Measurements from ENCODE around the gene ZBTB7C.
A peak's percentile ranks its signal among the peaks of the same experiment; 100 is the strongest.

The ZBTB7C gene

GRCh38 chr18:48035556-48035860, 373.7 kb downstream of the ZBTB7C start:
- Mint-ChIP-seq H3K36me3 (no peaks in the 10 kb centered on the region), H3K9me3 (no peaks in the 10 kb centered on the region), H3K27ac (no peak overlapping the region), H3K27me3 (peaks cover 13 to 25% of the 10 kb centered on the region in 2 donors), H3K4me3 (no peak overlapping the region), H3K4me1 (no peaks in the 10 kb centered on the region)
- no peak for DNase-seq
- ATAC-seq (replicated peaks), result no peak

DNA sequence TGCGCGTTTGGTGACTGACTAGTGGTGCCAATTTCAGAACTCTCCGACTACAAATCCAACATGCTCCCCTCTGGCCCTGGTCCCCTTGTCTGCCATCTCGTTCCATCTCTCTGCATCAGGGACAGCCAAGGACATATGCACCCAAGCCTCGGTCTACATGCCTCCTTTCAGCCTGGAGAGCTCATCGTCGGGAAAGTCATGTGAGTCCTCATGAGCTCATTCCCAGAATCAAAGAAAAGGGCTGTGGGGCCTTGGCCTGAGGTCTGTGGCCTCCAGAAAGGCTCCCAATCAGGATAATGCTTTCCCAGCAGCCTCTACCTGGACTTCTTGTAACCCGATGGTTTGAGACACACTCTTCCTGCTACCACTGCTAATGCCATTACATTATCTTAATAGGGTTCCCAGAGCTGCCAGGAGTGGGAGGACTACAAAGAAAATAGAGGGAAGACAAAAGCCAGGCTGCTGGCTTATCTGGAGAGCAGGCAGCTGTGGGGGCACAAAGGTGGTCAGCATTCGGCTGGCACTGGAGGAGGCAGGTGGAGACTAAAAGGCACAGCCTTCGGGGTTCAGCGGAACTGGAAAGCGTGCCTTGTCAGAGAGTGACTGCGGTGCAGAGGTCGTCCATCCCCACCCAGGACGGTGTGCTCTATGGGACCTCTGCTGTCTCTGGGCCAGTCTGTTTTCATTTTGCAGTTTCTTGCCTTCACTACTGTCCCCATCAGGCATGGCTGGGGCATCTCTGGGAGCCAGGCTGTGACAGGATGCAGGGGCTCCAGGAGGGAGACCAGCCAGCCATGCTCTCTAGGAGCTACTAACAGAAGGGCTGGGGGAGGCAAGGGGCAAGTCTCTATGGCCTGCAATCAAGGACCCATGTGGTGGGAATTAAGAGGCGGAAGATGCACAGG, 374.3 kb downstream of the ZBTB7C start:
- ATAC-seq (replicated peaks) (no peak), DNase-seq (no peak)
- H3K4me1 Mint-ChIP-seq, result no peaks in the 10 kb centered on the region
- no peak overlapping the region for H3K4me3 Mint-ChIP-seq
- no peak overlapping the region for H3K27ac Mint-ChIP-seq
- no peaks in the 10 kb centered on the region for H3K9me3 Mint-ChIP-seq
- H3K27me3 Mint-ChIP-seq, result peaks cover 7 to 21% of the 10 kb centered on the region in 2 donors
- no peaks in the 10 kb centered on the region for H3K36me3 Mint-ChIP-seq

- DNase-seq (no peak), ATAC-seq (replicated peaks) (no peak)
- no peaks in the 10 kb centered on the region for H3K4me1 Mint-ChIP-seq
- H3K36me3 Mint-ChIP-seq, result no peaks in the 10 kb centered on the region
- H3K4me3 Mint-ChIP-seq, result no peak overlapping the region
- no peak overlapping the region for H3K27ac Mint-ChIP-seq
- no peaks in the 10 kb centered on the region for H3K9me3 Mint-ChIP-seq
- H3K27me3 Mint-ChIP-seq, result peaks cover 7 to 21% of the 10 kb centered on the region in 2 donors
Measured at GRCh38 chr18:48033790-48034650, 375.2 kb downstream of the ZBTB7C start.

DNA sequence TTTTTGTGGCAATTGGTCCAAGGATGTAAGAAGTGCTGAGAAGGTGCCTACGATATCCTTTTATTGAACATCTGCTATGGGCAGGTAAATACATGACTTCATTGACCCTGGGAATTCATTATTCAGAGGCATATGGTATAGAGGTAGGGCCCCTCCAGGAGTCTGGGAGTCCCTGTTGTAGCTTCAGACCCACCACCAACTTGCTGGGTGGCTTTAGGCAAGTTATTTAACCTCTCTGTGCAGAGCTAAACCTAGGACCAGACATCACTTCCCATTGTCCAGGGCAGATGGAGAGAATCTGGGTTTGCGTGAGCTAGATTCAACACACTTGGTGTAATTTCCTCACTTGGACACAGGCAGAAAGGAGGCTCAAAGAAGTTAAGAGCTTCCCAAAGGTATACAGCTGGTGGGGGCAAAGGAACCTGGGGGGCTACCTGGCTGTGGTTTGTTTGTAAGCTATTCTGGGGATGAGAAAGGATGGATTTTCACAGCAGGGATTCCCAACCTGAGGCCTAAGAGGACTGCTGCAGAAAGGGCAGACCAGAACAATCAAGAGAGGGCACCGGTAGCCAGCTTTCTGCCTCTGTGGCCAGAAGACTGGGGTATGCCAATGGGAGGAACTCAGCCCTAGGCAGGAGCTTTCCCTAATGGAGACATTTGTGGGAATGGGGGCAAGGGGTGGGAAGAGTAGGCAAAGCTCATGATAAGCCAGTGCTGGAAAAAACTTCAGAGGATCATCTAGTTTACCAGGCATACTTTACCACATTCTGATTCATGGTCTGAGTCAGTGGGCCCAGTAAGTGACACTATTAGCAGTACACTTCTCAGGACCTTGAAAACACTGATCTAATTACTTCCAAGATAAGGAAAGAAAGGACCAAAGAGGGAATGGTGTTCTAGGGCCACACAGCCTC, 376.1 kb downstream of the ZBTB7C start:
- H3K27ac Mint-ChIP-seq, result peak overlapping the region; percentile 47
- peaks cover 7 to 21% of the 10 kb centered on the region in 2 donors for H3K27me3 Mint-ChIP-seq
- no peaks in the 10 kb centered on the region for H3K9me3 Mint-ChIP-seq
- no peaks in the 10 kb centered on the region for H3K36me3 Mint-ChIP-seq
- no peak for DNase-seq
- H3K4me1 Mint-ChIP-seq, result no peaks in the 10 kb centered on the region
- ATAC-seq (replicated peaks), result no peak
- no peak overlapping the region for H3K4me3 Mint-ChIP-seq

- Mint-ChIP-seq H3K4me1 (no peaks in the 10 kb centered on the region), H3K9me3 (no peaks in the 10 kb centered on the region), H3K27ac (no peak overlapping the region), H3K27me3 (peaks cover 7 to 16% of the 10 kb centered on the region in 2 donors), H3K36me3 (no peaks in the 10 kb centered on the region), H3K4me3 (no peak overlapping the region)
- DNase-seq, result no peak
- no peak for ATAC-seq (replicated peaks)
Measured at GRCh38 chr18:48031641-48032040, 377.5 kb downstream of the ZBTB7C start.

- DNase-seq, result no peak
Measured at GRCh38 chr18:48030616-48031480, 378.3 kb downstream of the ZBTB7C start.

DNA sequence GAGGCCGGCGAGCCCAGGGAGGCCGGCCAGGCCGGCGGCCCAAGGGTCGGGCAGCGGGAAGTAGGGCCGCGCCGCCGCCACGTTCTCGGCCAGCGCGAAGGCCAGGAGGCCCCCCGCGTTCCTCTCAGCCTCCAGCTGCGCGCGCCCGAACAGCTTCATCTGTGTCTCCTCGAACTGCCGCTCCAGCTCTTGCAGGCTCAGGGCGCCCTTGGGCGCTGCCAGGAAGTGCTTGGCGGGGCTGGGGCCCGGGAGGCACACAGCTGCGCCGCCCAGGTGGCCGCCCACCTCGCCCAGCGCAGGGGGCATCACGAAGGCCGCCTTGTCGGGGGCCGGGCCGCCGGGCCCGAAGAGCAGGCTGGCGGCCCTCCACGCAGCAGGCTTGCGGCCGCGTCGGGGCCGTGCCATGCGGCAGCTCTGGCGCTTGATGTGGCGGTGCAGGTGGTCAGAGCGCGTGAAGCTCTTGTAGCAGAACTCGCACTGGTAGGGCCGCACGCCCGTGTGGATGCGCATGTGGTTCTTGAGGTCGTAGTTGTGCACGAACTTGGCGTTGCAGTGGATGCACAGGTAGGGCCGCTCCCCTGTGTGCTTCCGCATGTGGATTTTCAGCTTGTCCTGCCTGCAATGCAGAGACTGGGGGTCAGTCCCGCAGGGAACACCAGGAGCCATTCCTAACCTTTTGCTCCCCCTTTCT, 379.7 kb downstream of the ZBTB7C start:
- H3K4me3 Mint-ChIP-seq, result no peak overlapping the region
- no peak overlapping the region for H3K27ac Mint-ChIP-seq
- no peaks in the 10 kb centered on the region for H3K4me1 Mint-ChIP-seq
- no peaks in the 10 kb centered on the region for H3K9me3 Mint-ChIP-seq
- H3K27me3 Mint-ChIP-seq, result peaks cover 11 to 17% of the 10 kb centered on the region in 2 donors
- no peaks in the 10 kb centered on the region for H3K36me3 Mint-ChIP-seq
- ATAC-seq (replicated peaks) (no peak), DNase-seq (no peak)

More at GRCh38 chr18:48030616-48031480, 378.3 kb downstream of the ZBTB7C start:
- H3K27ac Mint-ChIP-seq, result no peak overlapping the region
- H3K27me3 Mint-ChIP-seq, result peaks cover 8 to 9% of the 10 kb centered on the region in 2 donors
- H3K9me3 Mint-ChIP-seq, result no peaks in the 10 kb centered on the region
- peak; percentile 46 to 63 for ATAC-seq (replicated peaks)
- H3K4me1 Mint-ChIP-seq, result no peaks in the 10 kb centered on the region
- no peak overlapping the region for H3K4me3 Mint-ChIP-seq
- H3K36me3 Mint-ChIP-seq, result no peaks in the 10 kb centered on the region

GRCh38 chr18:48028696-48029095, 380.5 kb downstream of the ZBTB7C start:
- no peak overlapping the region for H3K4me3 Mint-ChIP-seq
- no peaks in the 10 kb centered on the region for H3K36me3 Mint-ChIP-seq
- H3K27me3 Mint-ChIP-seq, result peaks cover 17 to 20% of the 10 kb centered on the region in 2 donors
- no peak overlapping the region for H3K27ac Mint-ChIP-seq
- H3K9me3 Mint-ChIP-seq, result no peaks in the 10 kb centered on the region
- H3K4me1 Mint-ChIP-seq, result no peaks in the 10 kb centered on the region
- DNase-seq (no peak), ATAC-seq (replicated peaks) (no peak)

- ATAC-seq (replicated peaks) (no peak), DNase-seq (no peak)
- no peak overlapping the region for H3K27ac Mint-ChIP-seq
- H3K9me3 Mint-ChIP-seq, result no peaks in the 10 kb centered on the region
- peaks cover 23 to 24% of the 10 kb centered on the region in 2 donors for H3K27me3 Mint-ChIP-seq
- peaks cover 0 to 1% of the 10 kb centered on the region in 2 donors for H3K4me1 Mint-ChIP-seq
- no peaks in the 10 kb centered on the region for H3K36me3 Mint-ChIP-seq
- no peak overlapping the region for H3K4me3 Mint-ChIP-seq
Measured at GRCh38 chr18:48028081-48028480, 381.1 kb downstream of the ZBTB7C start.

DNA sequence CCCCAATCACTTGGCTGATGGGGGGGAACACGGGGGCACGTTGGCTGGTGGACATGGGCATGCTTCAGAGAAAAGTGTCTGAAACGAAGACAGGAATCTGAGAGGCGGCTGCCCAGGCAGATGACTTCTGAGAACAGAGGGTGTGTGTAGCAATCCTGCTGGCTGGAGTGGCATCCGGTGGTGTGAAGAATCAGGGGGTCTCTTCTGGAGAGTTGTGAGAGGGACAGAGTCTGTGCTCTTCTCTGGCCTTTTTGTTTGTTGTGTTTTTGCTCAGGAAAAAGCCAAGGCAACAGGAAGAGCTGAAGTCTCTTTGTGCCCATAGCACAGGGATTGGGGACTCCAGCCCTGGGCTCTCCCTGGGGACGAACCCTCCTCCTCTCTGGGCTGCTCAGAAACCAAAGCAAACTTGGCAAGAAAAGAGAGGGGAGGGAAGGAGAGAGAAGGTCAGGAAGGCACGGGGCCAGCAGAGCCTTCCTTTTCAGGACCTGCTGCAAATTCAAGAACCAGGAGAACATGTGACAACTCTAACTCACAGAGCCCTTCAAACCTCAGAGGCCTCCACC, 381.7 kb downstream of the ZBTB7C start:
- Mint-ChIP-seq H3K9me3 (no peaks in the 10 kb centered on the region), H3K36me3 (no peaks in the 10 kb centered on the region), H3K27ac (no peak overlapping the region), H3K4me3 (no peak overlapping the region), H3K27me3 (peaks cover 29 to 30% of the 10 kb centered on the region in 2 donors), H3K4me1 (peaks cover 2% of the 10 kb centered on the region in 2 donors)
- no peak for ATAC-seq (replicated peaks)
- no peak for DNase-seq

- peaks cover 32 to 42% of the 10 kb centered on the region in 2 donors for H3K27me3 Mint-ChIP-seq
- H3K9me3 Mint-ChIP-seq, result no peaks in the 10 kb centered on the region
- no peak overlapping the region for H3K4me3 Mint-ChIP-seq
- H3K36me3 Mint-ChIP-seq, result no peaks in the 10 kb centered on the region
- no peak for ATAC-seq (replicated peaks)
- H3K4me1 Mint-ChIP-seq, result peaks cover 2 to 4% of the 10 kb centered on the region in 2 donors
- no peak overlapping the region for H3K27ac Mint-ChIP-seq
- DNase-seq, result no peak
Measured at GRCh38 chr18:48026216-48026615, 383.0 kb downstream of the ZBTB7C start.

DNA sequence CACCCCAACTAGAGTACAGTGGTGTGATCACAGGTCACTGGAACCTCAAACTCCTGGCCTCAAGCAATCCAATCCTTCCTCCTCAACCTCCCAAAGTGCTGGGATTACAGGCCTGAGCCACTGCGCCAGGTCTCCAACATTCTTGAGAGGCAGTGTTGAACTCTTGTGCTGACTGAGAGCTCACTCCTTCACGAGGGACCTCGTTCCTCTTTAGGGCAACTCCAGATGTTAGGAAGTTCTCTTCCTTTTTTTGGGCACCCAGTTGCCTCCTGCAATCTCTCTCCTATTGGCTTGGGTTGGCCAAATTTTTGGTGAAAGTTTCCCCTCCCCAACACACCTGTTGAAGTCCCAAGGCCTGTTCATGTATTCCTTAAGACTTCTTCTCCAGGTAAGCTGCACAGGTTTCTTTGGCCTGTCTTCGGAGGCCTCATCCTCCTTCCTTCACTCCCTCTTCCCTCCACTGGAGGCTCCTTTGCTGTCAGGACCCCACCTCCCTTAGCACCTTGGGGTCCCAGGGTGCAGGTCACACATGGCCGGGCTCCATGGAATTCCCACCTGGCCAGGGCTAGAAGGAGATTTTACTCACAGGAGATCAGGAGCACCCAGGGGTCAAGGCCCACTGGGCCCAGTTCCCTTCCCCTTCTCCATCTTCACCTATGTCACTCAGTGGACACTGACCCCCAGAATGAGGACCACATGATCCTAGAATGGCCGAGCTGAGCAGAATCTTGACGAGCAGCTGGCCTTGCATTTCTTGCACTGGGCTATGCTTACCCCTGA, 384.1 kb downstream of the ZBTB7C start:
- peaks cover 36 to 50% of the 10 kb centered on the region in 2 donors for H3K27me3 Mint-ChIP-seq
- H3K4me3 Mint-ChIP-seq, result no peak overlapping the region
- no peak overlapping the region for H3K27ac Mint-ChIP-seq
- peaks cover 2 to 4% of the 10 kb centered on the region in 2 donors for H3K4me1 Mint-ChIP-seq
- DNase-seq, result no peak
- no peaks in the 10 kb centered on the region for H3K9me3 Mint-ChIP-seq
- H3K36me3 Mint-ChIP-seq, result no peaks in the 10 kb centered on the region
- ATAC-seq (replicated peaks), result no peak

Data from stimulated activated naive B cell treated with anti-CD40 and anti-IgM and Interleukin-4, amounts not matched to agents 10 μg/mL and 1 μg/mL and 100 μg/mL, for 72 hours (primary cell).